ENCODE data around the gene INPP4A.
"Not testable (repeated sequence)": the region's sequence is repeated elsewhere in the genome, so short reads cannot be mapped to it uniquely, and the experiment has no call there.

Gene INPP4A

GRCh38 chr2:98444436-98445176 is at the start of gene INPP4A:
TSS of gene INPP4A (plus strand) at chr2:98444858. CDS start at chr2:98520049, 75,191 bp downstream.
- Mint-ChIP-seq H3K27me3 (no peaks in the 10 kb centered on the region), H3K4me3 (peak within 1 kb of the TSS; percentile 98), H3K27ac (peak within 1 kb of the TSS; percentile 95), H3K4me1 (ENCODE audit: low read depth) (peaks cover 53% of the 10 kb centered on the region), H3K9me3 (peaks cover 3% of the 10 kb centered on the region), H3K36me3 (ENCODE audit: low read depth) (peaks cover 3% of the 10 kb centered on the region)

- Mint-ChIP-seq H3K36me3 (ENCODE audit: low read depth) (no peaks in the 10 kb centered on the region), H3K27ac (no peak overlapping the region), H3K9me3 (no peaks in the 10 kb centered on the region), H3K4me3 (no peak overlapping the region), H3K4me1 (ENCODE audit: low read depth) (no peaks in the 10 kb centered on the region), H3K27me3 (peaks cover 21% of the 10 kb centered on the region)
Observed at GRCh38 chr2:98395977-98396376, 48.7 kb upstream of the INPP4A start.

GRCh38 chr2:98396745-98397355 is 47.8 kb upstream of the INPP4A start:
- Mint-ChIP-seq H3K27me3 (peaks cover 25% of the 10 kb centered on the region), H3K36me3 (ENCODE audit: low read depth) (no peaks in the 10 kb centered on the region), H3K27ac (no peak overlapping the region), H3K4me1 (ENCODE audit: low read depth) (no peaks in the 10 kb centered on the region), H3K9me3 (no peaks in the 10 kb centered on the region), H3K4me3 (no peak overlapping the region)

DNA sequence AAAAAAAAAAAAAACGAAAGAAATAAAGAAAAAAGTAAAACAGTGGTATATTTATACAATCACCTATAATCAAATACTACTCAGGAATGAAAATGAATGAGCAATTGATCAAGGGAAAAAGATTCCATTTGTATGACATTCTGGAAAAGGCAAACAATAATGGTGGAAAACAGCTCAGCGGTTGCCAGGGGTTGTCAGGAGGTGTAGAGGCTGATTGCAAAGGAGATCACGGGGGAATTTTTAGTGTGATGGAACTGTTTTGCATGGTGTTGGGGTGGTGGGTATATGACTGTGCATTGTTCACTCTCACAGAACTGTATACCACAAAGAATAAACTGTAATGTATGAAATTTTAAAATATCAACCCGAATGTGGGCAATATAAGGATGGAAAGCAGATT is 45.5 kb upstream of the INPP4A start:
- no peaks in the 10 kb centered on the region for H3K36me3 Mint-ChIP-seq (ENCODE audit: low read depth)
- no peak overlapping the region for H3K4me3 Mint-ChIP-seq
- peaks cover 25% of the 10 kb centered on the region for H3K27me3 Mint-ChIP-seq
- no peaks in the 10 kb centered on the region for H3K9me3 Mint-ChIP-seq
- no peak overlapping the region for H3K27ac Mint-ChIP-seq
- H3K4me1 Mint-ChIP-seq (ENCODE audit: low read depth), result no peaks in the 10 kb centered on the region

GRCh38 chr2:98403878-98404277 is 40.8 kb upstream of the INPP4A start:
- Mint-ChIP-seq H3K36me3 (ENCODE audit: low read depth) (no peaks in the 10 kb centered on the region), H3K27ac (no peak overlapping the region), H3K4me3 (no peak overlapping the region), H3K9me3 (no peaks in the 10 kb centered on the region), H3K4me1 (ENCODE audit: low read depth) (no peaks in the 10 kb centered on the region), H3K27me3 (peaks cover 9% of the 10 kb centered on the region)

GRCh38 chr2:98404556-98405250 is 40.0 kb upstream of the INPP4A start:
- no peak overlapping the region for H3K4me3 Mint-ChIP-seq
- H3K9me3 Mint-ChIP-seq, result no peaks in the 10 kb centered on the region
- no peaks in the 10 kb centered on the region for H3K4me1 Mint-ChIP-seq (ENCODE audit: low read depth)
- peaks cover 4% of the 10 kb centered on the region for H3K27me3 Mint-ChIP-seq
- H3K36me3 Mint-ChIP-seq (ENCODE audit: low read depth), result no peaks in the 10 kb centered on the region
- H3K27ac Mint-ChIP-seq, result no peak overlapping the region

GRCh38 chr2:98405301-98405700 is 39.4 kb upstream of the INPP4A start:
- Mint-ChIP-seq H3K9me3 (no peaks in the 10 kb centered on the region), H3K36me3 (ENCODE audit: low read depth) (no peaks in the 10 kb centered on the region), H3K4me1 (ENCODE audit: low read depth) (no peaks in the 10 kb centered on the region), H3K27me3 (peaks cover 4% of the 10 kb centered on the region), H3K27ac (no peak overlapping the region), H3K4me3 (no peak overlapping the region)

DNA sequence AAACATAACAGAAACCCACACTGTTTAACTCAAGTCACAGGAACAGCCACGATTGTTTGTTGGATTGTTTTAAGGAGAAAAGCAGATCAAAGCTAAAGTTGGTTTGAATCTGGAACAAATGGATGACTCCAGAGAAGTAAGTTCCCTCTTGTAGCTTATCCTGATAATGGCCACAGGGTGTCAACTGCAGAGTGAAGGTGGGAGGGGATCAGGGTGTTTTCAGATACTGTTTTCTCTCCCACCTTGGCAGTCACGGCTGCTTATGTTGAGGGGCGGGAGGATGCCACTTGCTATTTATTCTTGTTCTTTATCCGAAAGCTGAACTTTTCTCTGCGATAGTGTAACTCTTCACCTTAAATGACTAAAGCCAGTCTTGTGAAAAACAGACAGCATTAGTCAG is 36.5 kb upstream of the INPP4A start:
- H3K36me3 Mint-ChIP-seq (ENCODE audit: low read depth), result no peaks in the 10 kb centered on the region
- H3K27me3 Mint-ChIP-seq, result no peaks in the 10 kb centered on the region
- no peak overlapping the region for H3K27ac Mint-ChIP-seq
- H3K9me3 Mint-ChIP-seq, result no peaks in the 10 kb centered on the region
- no peaks in the 10 kb centered on the region for H3K4me1 Mint-ChIP-seq (ENCODE audit: low read depth)
- H3K4me3 Mint-ChIP-seq, result no peak overlapping the region

DNA sequence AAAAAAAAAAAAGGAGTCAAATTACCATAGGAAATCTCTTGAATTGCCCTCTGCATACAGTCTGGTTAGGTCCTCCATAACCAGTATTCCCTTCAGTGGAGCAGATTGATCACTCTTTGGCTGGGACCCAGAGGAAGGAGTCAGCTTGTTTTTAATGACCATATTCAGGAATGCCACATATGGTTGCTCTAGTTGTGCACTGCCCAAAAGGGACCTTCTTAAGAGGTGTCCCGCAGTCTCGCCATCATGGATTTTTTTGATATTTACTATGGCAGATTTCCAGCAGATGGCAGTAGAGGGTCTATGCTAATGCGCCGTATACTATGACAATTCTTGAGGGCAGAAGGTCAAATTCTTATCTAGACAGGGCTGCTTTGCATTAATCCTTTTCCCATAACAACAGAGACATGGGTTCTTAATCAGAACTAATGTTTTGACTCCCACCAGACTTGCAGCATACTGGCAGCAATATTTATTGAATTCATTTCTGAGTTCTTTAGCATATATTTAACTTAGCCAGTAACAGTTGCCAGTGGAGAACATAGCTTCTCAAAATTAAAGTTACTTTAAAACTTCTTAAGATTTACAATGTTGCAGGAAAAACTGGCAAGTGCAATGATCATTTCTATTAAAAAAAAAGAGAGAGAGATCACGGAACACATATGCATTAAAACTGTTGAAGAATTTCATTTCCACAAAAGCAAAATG is 31.8 kb upstream of the INPP4A start:
- no peak overlapping the region for H3K27ac Mint-ChIP-seq
- H3K9me3 Mint-ChIP-seq, result peaks cover 4% of the 10 kb centered on the region
- H3K36me3 Mint-ChIP-seq (ENCODE audit: low read depth), result no peaks in the 10 kb centered on the region
- H3K4me1 Mint-ChIP-seq (ENCODE audit: low read depth), result peaks cover 14% of the 10 kb centered on the region
- H3K27me3 Mint-ChIP-seq, result no peaks in the 10 kb centered on the region
- no peak overlapping the region for H3K4me3 Mint-ChIP-seq

DNA sequence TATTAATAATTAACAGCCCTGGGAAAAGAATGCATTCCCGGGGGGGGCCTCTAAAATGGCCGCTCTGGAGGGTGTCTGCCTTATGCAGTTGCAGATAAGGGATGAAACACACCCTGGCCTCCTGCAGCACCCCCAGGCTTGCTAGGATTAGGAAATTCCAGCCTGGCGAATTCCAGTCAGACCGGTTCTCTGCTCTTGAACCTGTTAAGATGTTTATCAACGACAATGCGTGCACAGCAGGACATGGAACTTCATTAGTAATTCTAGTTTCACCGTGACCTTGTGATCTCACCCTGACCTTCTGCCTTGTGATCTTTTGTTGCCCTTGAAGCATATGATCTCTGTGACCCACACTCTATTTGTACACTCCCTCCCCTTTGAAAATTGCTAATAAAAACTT is 30.4 kb upstream of the INPP4A start:
- H3K27ac Mint-ChIP-seq; H3K36me3 Mint-ChIP-seq (ENCODE audit: low read depth); H3K9me3 Mint-ChIP-seq; H3K27me3 Mint-ChIP-seq; H3K4me3 Mint-ChIP-seq: not testable (repeated sequence)
- H3K4me1 Mint-ChIP-seq (ENCODE audit: low read depth), result peaks cover 14% of the 10 kb centered on the region

GRCh38 chr2:98415719-98416248 is 28.9 kb upstream of the INPP4A start:
- peaks cover 14% of the 10 kb centered on the region for H3K4me1 Mint-ChIP-seq (ENCODE audit: low read depth)
- not testable (repeated sequence) for H3K27me3 Mint-ChIP-seq; H3K27ac Mint-ChIP-seq; H3K4me3 Mint-ChIP-seq; H3K36me3 Mint-ChIP-seq (ENCODE audit: low read depth); H3K9me3 Mint-ChIP-seq

GRCh38 chr2:98416383-98417159 is 28.1 kb upstream of the INPP4A start:
- H3K27ac Mint-ChIP-seq, result no peak overlapping the region
- peaks cover 14% of the 10 kb centered on the region for H3K4me1 Mint-ChIP-seq (ENCODE audit: low read depth)
- H3K9me3 Mint-ChIP-seq, result peaks cover 8% of the 10 kb centered on the region
- H3K27me3 Mint-ChIP-seq, result no peaks in the 10 kb centered on the region
- H3K36me3 Mint-ChIP-seq (ENCODE audit: low read depth), result no peaks in the 10 kb centered on the region
- no peak overlapping the region for H3K4me3 Mint-ChIP-seq

GRCh38 chr2:98419544-98419943 is 25.1 kb upstream of the INPP4A start:
- Mint-ChIP-seq H3K27me3 (no peaks in the 10 kb centered on the region), H3K4me3 (no peak overlapping the region), H3K9me3 (peaks cover 14% of the 10 kb centered on the region), H3K36me3 (ENCODE audit: low read depth) (peaks cover 6% of the 10 kb centered on the region), H3K27ac (no peak overlapping the region), H3K4me1 (ENCODE audit: low read depth) (peaks cover 14% of the 10 kb centered on the region)

DNA sequence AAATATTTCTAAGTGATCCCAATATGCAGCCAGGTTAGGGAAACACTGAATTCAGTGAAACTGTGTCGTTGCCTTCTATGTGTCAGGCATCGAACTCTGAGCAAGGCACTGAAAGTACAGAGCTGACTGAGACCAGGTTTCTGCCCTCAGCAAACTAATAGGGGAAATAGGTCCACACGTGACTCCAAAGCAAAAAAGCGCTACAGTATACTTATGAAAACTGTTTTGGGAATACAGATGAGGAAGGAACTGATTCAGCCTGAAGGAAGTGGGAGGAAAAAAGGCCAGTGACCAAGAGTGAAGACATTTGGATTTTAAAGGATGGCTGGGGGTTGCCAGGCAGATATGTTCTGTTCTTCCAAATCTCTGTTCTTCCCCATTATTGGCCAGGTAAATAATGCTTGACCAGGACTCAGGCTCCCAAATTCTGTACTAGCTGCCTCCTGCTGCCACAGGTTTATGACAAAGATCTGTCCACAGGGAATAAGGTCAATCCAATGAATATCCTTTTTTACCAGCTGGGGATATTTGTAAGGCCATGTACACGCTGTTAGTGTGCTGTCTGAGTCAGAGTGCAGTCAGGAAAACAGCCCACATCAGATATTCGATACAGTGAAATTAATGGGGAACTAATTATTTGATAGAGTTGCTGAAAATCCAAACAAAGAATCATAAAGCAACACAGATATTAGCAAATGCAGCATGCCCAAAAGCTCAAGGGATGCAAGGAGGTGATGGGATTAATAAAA is 24.5 kb upstream of the INPP4A start:
- H3K9me3 Mint-ChIP-seq, result peaks cover 13% of the 10 kb centered on the region
- no peaks in the 10 kb centered on the region for H3K27me3 Mint-ChIP-seq
- no peak overlapping the region for H3K27ac Mint-ChIP-seq
- no peak overlapping the region for H3K4me3 Mint-ChIP-seq
- peaks cover 6% of the 10 kb centered on the region for H3K36me3 Mint-ChIP-seq (ENCODE audit: low read depth)
- H3K4me1 Mint-ChIP-seq (ENCODE audit: low read depth), result peaks cover 14% of the 10 kb centered on the region
